Activated T-helper 1 cell treated with Interleukin-2 at 50 U/mL for 16 hours (primary cell): Measurements from ENCODE around the gene MID1.

ENCODE experiments used
- DNase-seq: peaks from one replicate; pipeline ENCODE4 v3.0.0-alpha.2; 2020; ENCODE audit warnings: low read depth

The MID1 gene

GRCh38 chrX:10485326-10485725, 135.1 kb downstream of the MID1 start:
- no peak for DNase-seq

GRCh38 chrX:10484683-10485247, 135.6 kb downstream of the MID1 start:
- no peak for DNase-seq

GRCh38 chrX:10483191-10483831, 137.1 kb downstream of the MID1 start:
- DNase-seq = no peak

- no peak for DNase-seq
Measured at GRCh38 chrX:10482708-10483107, 137.7 kb downstream of the MID1 start.

GRCh38 chrX:10482261-10482660, 138.1 kb downstream of the MID1 start:
- no peak for DNase-seq

- DNase-seq = no peak
Measured at GRCh38 chrX:10480861-10481260, 139.5 kb downstream of the MID1 start.

- DNase-seq = no peak
Measured at GRCh38 chrX:10479508-10479907, 140.9 kb downstream of the MID1 start.

- no peak for DNase-seq
Measured at GRCh38 chrX:10477525-10477924, 142.9 kb downstream of the MID1 start.

GRCh38 chrX:10474913-10475568, 145.3 kb downstream of the MID1 start:
- DNase-seq = no peak

- no peak for DNase-seq
Measured at GRCh38 chrX:10474510-10474909, 145.9 kb downstream of the MID1 start.

GRCh38 chrX:10471418-10471817, 149.0 kb downstream of the MID1 start:
- no peak for DNase-seq

- no peak for DNase-seq
Measured at GRCh38 chrX:10470009-10470408, 150.4 kb downstream of the MID1 start.

- DNase-seq = no peak
Measured at GRCh38 chrX:10467793-10468192, 152.6 kb downstream of the MID1 start.

- no peak for DNase-seq
Measured at GRCh38 chrX:10465254-10465653, 155.1 kb downstream of the MID1 start.

GRCh38 chrX:10457092-10457491, 163.3 kb downstream of the MID1 start:
- DNase-seq = no peak

- no peak for DNase-seq
Measured at GRCh38 chrX:10453945-10454344, 166.4 kb downstream of the MID1 start.

- no peak for DNase-seq
Measured at GRCh38 chrX:10450959-10451355, 169.4 kb downstream of the MID1 start.

- DNase-seq = no peak
Measured at GRCh38 chrX:10450229-10450958, 170.0 kb downstream of the MID1 start.

GRCh38 chrX:10447564-10448214, 172.7 kb downstream of the MID1 start:
- DNase-seq = no peak

- no peak for DNase-seq
Measured at GRCh38 chrX:10444204-10444603, 176.2 kb downstream of the MID1 start.

GRCh38 chrX:10441464-10441863, 178.9 kb downstream of the MID1 start:
- DNase-seq = no peak

GRCh38 chrX:10433296-10433965, 187.0 kb downstream of the MID1 start:
- no peak for DNase-seq
